OCI-LY7 (cell line): Measurements from ENCODE around the gene GTSF1L.

Source experiments
- EZH2phosphoT487 ChIP-seq: fragments of 200-600 bp; sonication (generic); IDR thresholded peaks from 2 replicates; pipeline ENCODE4 v1.6.1; 2018; ENCODE audit warnings: low read depth, borderline replicate concordance, mild to moderate bottlenecking, mixed run types, antibody characterized with exemption, low read length, moderate library complexity, mixed read lengths
- TF ChIP-seq, protein P1 (sequence below): fragments of 200-600 bp; sonication (generic); conservative IDR thresholded peaks from 2 replicates; pipeline ENCODE4 v1.5.1; 2014; ENCODE audit warnings: mild to moderate bottlenecking, antibody characterized with exemption, low read length, moderate library complexity, mixed read lengths

DNA sequence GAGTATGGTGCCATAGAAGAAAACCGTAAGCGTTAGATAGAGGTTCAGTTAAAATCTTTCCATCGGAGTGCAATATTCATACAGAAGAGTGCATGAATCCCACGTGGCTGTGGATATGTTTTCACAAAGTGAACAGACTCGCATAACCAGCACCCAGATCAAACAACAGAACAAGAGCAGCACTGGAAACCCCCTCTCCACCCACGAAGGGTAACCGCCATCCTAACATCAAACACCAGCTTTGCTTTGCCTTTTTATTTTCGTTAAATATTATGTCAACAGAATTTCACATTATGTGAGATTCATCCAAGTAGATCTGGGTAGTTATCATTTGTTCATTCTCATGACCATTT, 4.7 kb downstream of the GTSF1L start:
- TF ChIP-seq, protein P1, sequence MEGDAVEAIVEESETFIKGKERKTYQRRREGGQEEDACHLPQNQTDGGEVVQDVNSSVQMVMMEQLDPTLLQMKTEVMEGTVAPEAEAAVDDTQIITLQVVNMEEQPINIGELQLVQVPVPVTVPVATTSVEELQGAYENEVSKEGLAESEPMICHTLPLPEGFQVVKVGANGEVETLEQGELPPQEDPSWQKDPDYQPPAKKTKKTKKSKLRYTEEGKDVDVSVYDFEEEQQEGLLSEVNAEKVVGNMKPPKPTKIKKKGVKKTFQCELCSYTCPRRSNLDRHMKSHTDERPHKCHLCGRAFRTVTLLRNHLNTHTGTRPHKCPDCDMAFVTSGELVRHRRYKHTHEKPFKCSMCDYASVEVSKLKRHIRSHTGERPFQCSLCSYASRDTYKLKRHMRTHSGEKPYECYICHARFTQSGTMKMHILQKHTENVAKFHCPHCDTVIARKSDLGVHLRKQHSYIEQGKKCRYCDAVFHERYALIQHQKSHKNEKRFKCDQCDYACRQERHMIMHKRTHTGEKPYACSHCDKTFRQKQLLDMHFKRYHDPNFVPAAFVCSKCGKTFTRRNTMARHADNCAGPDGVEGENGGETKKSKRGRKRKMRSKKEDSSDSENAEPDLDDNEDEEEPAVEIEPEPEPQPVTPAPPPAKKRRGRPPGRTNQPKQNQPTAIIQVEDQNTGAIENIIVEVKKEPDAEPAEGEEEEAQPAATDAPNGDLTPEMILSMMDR, result no peak
- TF ChIP-seq EZH2phosphoT487, result no peak
